Mucosa of descending colon (tissue), 3 donors: ENCODE data around the gene CFAP57. TPM values are rescaled to one million over a fixed set of nuclear protein-coding genes. Genes with fewer than 3 reads are reported as not detected.

ENCODE experiments used
- ATAC-seq: fragments of 200-7000 bp; cut with Tn5 transposase; one replicate; pipeline ENCODE4 v1.9.1; 2020; ENCODE audit warnings: mild to moderate bottlenecking, moderate library complexity
- DNase-seq, 3 donors: peaks; one replicate each; pipeline ENCODE4 v3.0.0-alpha.2; 2020
- H3K36me3 ChIP-seq: fragments of 200-600 bp; one replicate; pipeline ENCODE4 v1.8.0; 2021; ENCODE audit warnings: low read depth, mild to moderate bottlenecking
- H3K4me1 ChIP-seq: fragments of 200-600 bp; one replicate; pipeline ENCODE4 v1.8.0; 2021; ENCODE audit warnings: low read depth, mild to moderate bottlenecking
- H3K4me3 ChIP-seq: fragments of 200-600 bp; one replicate; pipeline ENCODE4 v1.8.0; 2021; ENCODE audit warnings: mild to moderate bottlenecking
- H3K9me3 ChIP-seq: fragments of 200-600 bp; one replicate; pipeline ENCODE4 v1.8.0; 2021; ENCODE audit warnings: mild to moderate bottlenecking
- intact Hi-C, 2 donors: fragments of 100-400 bp; cut with DNase I in 1 of 2; cut with micrococcal nuclease in 1 of 2; formaldehyde crosslinking; loops; one replicate each; pipeline versions ENCODE4 v1.11.0 to v1.11.1; 2022; cut with DNase I, micrococcal nuclease
- microRNA-seq: library from miRNA; unstranded; fragments of <30 nt; microRNA quantifications from one replicate; pipeline ENCODE4, GENCODE V29; 2019
- total RNA-seq, 3 donors: library from RNA; stranded (reverse); fragmentation: NEBNext Ultra II Directional in 2 of 3; extraction: Animal tissue kit (Norgen Biotek cat#: 25700) in 2 of 3; gene quantifications; one replicate each; pipeline versions ENCODE4 v1.2.1 to v1.2.4, GENCODE V29; 2021 to 2023
- TF ChIP-seq, protein P1 (sequence below): fragments of 200-600 bp; IDR thresholded peaks from one replicate; pipeline ENCODE4 v1.8.0; 2022; ENCODE audit warnings: antibody characterized with exemption, mild to moderate bottlenecking
- donor health status: DM: no; HTN: no; CAD: no; lungs with moderate emphysema.
- donor health status: DM: no; HTN: no; CAD: no.
- donor health status: DM: no; HTN: yes; CAD: no.

Gene CFAP57
- total RNA-seq, 3 donors from 2014 or later = 0.34 TPM; not detected in 2

DNA sequence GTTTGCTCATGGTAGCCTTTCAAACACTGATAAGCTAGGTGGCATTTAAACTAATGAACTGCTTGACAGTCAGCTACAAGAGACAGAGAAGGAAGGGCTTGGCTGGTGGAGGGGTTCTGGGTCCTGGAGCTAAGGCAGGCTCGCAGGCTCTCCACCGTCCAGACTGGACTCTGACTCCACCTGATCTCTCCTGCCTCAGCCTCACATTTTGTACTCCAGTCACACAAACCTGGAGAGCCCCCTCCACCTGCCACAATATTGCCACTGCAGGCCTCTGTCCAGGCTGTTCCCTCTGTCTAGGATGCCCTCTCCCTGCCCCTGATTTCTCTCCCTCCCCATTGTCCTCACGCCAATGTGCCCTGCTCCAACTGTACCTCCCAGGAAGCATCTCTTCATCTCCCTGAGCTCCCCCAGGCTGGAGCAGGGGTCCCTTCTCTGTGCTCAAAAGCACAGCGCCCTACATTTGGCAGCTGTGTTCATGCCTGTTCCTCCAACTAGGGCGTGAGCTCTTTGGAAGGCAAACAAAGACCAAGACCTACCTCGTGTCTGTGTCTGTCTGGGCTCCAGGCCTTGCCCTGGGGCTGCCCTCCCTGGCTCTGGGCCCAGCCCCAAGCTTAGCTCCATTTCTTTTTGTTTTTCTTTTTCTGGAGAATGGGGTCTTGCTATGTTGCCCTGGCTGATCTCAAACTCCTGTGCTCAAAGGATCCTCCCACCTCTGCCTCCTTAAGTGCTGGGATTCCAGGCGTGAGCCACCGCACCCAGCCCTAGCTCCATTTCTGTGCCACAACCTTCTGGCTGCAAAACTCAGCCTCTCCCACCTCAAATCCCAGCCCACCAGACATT, 131.6 kb downstream of the CFAP57 start:
- intact Hi-C loops = no loop called here
- no peak overlapping the region for H3K4me3 ChIP-seq
- DNase-seq (peak in 2 of 3 donors; percentile 21 to 48), ATAC-seq (peak; percentile 30)
- H3K9me3 ChIP-seq = no peaks in the 10 kb centered on the region
- H3K4me1 ChIP-seq = peaks cover 22% of the 10 kb centered on the region
- no peaks in the 10 kb centered on the region for H3K36me3 ChIP-seq
- TF ChIP-seq, protein P1, sequence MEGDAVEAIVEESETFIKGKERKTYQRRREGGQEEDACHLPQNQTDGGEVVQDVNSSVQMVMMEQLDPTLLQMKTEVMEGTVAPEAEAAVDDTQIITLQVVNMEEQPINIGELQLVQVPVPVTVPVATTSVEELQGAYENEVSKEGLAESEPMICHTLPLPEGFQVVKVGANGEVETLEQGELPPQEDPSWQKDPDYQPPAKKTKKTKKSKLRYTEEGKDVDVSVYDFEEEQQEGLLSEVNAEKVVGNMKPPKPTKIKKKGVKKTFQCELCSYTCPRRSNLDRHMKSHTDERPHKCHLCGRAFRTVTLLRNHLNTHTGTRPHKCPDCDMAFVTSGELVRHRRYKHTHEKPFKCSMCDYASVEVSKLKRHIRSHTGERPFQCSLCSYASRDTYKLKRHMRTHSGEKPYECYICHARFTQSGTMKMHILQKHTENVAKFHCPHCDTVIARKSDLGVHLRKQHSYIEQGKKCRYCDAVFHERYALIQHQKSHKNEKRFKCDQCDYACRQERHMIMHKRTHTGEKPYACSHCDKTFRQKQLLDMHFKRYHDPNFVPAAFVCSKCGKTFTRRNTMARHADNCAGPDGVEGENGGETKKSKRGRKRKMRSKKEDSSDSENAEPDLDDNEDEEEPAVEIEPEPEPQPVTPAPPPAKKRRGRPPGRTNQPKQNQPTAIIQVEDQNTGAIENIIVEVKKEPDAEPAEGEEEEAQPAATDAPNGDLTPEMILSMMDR = no peak

Small RNA genes lying within 50 kb of the gene (microRNA-seq; reads per million reads assigned to microRNA genes)
- not detected for gene MIR6733

Other genes starting within 250 kb of the CFAP57 start
- gene SLC2A1, start 213.5 kb upstream of the CFAP57 start, total RNA-seq = 10 to 100 TPM; 36.0 to 81.2 (median 74.3) TPM
- gene EBNA1BP2, start within 50 bp of the CFAP57 start, total RNA-seq = 10 to 100 TPM; 32.3 to 38.9 (median 34.9) TPM
- 10 to 100 TPM; 31.9 to 71.6 (median 40.6) TPM for gene TMEM125, start 97.7 kb downstream of the CFAP57 start, total RNA-seq
- gene C1orf210, start 113.3 kb downstream of the CFAP57 start, total RNA-seq = 100 to 1,000 TPM in 1 of 3 donors, 10 to 100 TPM in 2; 33.1 to 102 (median 63.3) TPM
- gene TIE1, start 128.7 kb downstream of the CFAP57 start, total RNA-seq = 10 to 100 TPM in 1 of 3 donors, 1 to 10 TPM in 2; 8.0 to 18.6 (median 8.1) TPM
- gene MPL, start 165.5 kb downstream of the CFAP57 start, total RNA-seq = 1 to 10 TPM in 1 of 3 donors, under 1 TPM in 1, not detected in 1; 0.81 to 1.0 TPM
- gene CDC20, start 186.7 kb downstream of the CFAP57 start, total RNA-seq = 10 to 100 TPM in 1 of 3 donors, 1 to 10 TPM in 2; 5.8 to 44.0 (median 8.5) TPM
- 100 to 1,000 TPM in 2 of 3 donors, 10 to 100 TPM in 1; 80.0 to 171 (median 104) TPM for gene ELOVL1, start 195.7 kb downstream of the CFAP57 start, total RNA-seq
- 10 to 100 TPM; 35.8 to 39.6 (median 38.3) TPM for gene MED8, start 217.5 kb downstream of the CFAP57 start, total RNA-seq
- 10 to 100 TPM; 61.7 to 93.6 (median 75.4) TPM for gene SZT2, start 217.6 kb downstream of the CFAP57 start, total RNA-seq